ENCODE data around the gene MUCL3.
A peak's percentile ranks its signal among the peaks of the same experiment; 100 is the strongest.

MUCL3 gene

GRCh38 chr6:30930506-30930905 is 10.3 kb upstream of the MUCL3 start:
- Histone ChIP-seq H3K4me1 (ENCODE audit: control insufficient read depth, insufficient read depth, low read length) (peaks cover 11% of the 10 kb centered on the region), H3K27me3 (replicated peaks; ENCODE audit: control insufficient read depth, insufficient read depth, low read length) (peaks cover 8% of the 10 kb centered on the region), H3K4me3 (ENCODE audit: low read length) (no peak overlapping the region), H3K9ac (ENCODE audit: low read length) (no peak overlapping the region), H3K36me3 (ENCODE audit: control insufficient read depth, insufficient read depth, low read length, severe bottlenecking) (peaks cover 11% of the 10 kb centered on the region), H3K9me3 (ENCODE audit: control insufficient read depth, low read length) (peaks cover 10% of the 10 kb centered on the region)
- no peak for DNase-seq (ENCODE audit: low read depth)

DNA sequence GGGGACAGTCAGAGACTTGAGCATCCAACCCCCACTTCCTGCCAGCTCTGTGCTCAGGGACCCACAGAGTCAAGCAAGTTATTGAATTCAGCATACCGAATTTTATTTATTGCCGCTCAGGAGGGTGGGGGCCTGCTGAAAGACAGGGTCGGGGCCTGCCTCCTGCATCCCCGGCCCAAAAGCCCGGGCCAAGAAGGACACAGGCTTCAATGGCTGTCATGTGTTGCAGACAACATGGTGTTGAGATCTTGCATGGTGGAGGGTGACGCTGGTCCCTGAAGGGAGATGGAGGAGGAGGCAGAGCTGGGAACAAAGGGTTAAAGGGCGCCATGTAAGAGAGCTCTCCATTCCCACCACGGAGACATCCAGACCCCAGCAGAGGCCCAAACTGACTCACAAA is 9.5 kb upstream of the MUCL3 start:
- no peak overlapping the region for H3K9ac ChIP-seq (ENCODE audit: low read length)
- H3K4me3 ChIP-seq (ENCODE audit: low read length): no peak overlapping the region
- peaks cover 10% of the 10 kb centered on the region for H3K9me3 ChIP-seq (ENCODE audit: control insufficient read depth, low read length)
- H3K27me3 ChIP-seq (replicated peaks; ENCODE audit: control insufficient read depth, insufficient read depth, low read length): peaks cover 11% of the 10 kb centered on the region
- peaks cover 10% of the 10 kb centered on the region for H3K4me1 ChIP-seq (ENCODE audit: control insufficient read depth, insufficient read depth, low read length)
- DNase-seq (ENCODE audit: low read depth): no peak
- H3K36me3 ChIP-seq (ENCODE audit: control insufficient read depth, insufficient read depth, low read length, severe bottlenecking): peaks cover 4% of the 10 kb centered on the region

DNA sequence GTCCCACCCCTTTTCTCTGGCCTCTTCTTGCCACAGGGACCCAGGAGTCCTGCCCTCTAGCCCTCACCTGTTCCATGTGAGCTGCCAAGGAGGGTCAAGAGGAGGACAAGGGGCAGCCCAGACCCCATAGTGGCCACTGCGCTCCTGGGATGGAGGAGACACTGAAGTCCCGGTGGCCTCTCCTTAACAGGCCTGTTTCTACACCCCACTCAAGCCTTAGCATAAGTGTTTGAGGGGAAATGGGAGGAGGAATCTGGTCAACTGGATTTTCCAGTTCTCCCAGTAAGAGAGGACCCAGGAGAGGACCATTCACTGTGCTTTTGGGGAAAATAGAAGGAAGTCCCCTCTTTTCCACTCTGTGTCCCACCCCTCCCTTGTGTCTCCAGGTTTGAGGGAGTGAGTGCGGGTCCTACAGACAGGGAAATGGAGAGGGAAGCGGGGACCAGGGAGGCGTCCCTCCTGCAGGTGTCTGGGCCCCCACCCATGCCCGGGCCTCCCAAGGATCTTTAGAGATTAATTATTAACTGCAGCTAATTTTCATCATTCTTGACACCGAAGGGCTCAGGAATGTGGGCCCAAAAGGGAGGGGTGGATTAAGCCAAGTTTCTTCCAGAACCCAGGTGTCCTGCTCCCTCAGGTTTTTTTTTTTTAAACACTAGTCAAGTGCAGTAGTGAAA is 8.7 kb upstream of the MUCL3 start, which contains the start of gene SFTA2:
SFTA2 (minus strand) TSS at position 202 of the 677 bp plus-strand sequence; CDS start at position 128, 74 bp downstream.
- Histone ChIP-seq H3K9me3 (ENCODE audit: control insufficient read depth, low read length) (peaks cover 10% of the 10 kb centered on the region), H3K4me3 (ENCODE audit: low read length) (no peak within 1 kb of the TSS), H3K9ac (ENCODE audit: low read length) (no peak within 1 kb of the TSS), H3K4me1 (ENCODE audit: control insufficient read depth, insufficient read depth, low read length) (peaks cover 2% of the 10 kb centered on the region), H3K36me3 (ENCODE audit: control insufficient read depth, insufficient read depth, low read length, severe bottlenecking) (no peaks in the 10 kb centered on the region), H3K27me3 (replicated peaks; ENCODE audit: control insufficient read depth, insufficient read depth, low read length) (peaks cover 20% of the 10 kb centered on the region)
- no peak for DNase-seq (ENCODE audit: low read depth)

GRCh38 chr6:30932665-30933365 is 8.0 kb upstream of the MUCL3 start:
- Histone ChIP-seq H3K36me3 (ENCODE audit: control insufficient read depth, insufficient read depth, low read length, severe bottlenecking) (no peaks in the 10 kb centered on the region), H3K9me3 (ENCODE audit: control insufficient read depth, low read length) (peaks cover 10% of the 10 kb centered on the region), H3K27me3 (replicated peaks; ENCODE audit: control insufficient read depth, insufficient read depth, low read length) (peaks cover 25% of the 10 kb centered on the region), H3K9ac (ENCODE audit: low read length) (no peak overlapping the region), H3K4me1 (ENCODE audit: control insufficient read depth, insufficient read depth, low read length) (no peaks in the 10 kb centered on the region), H3K4me3 (ENCODE audit: low read length) (no peak overlapping the region)
- DNase-seq (ENCODE audit: low read depth): no peak

- no peaks in the 10 kb centered on the region for H3K36me3 ChIP-seq (ENCODE audit: control insufficient read depth, insufficient read depth, low read length, severe bottlenecking)
- H3K4me3 ChIP-seq (ENCODE audit: low read length): no peak overlapping the region
- peaks cover 35% of the 10 kb centered on the region for H3K27me3 ChIP-seq (replicated peaks; ENCODE audit: control insufficient read depth, insufficient read depth, low read length)
- no peaks in the 10 kb centered on the region for H3K9me3 ChIP-seq (ENCODE audit: control insufficient read depth, low read length)
- no peaks in the 10 kb centered on the region for H3K4me1 ChIP-seq (ENCODE audit: control insufficient read depth, insufficient read depth, low read length)
- H3K9ac ChIP-seq (ENCODE audit: low read length): no peak overlapping the region
- peak; percentile 14 for DNase-seq (ENCODE audit: low read depth)
Measured at GRCh38 chr6:30935018-30935417, 5.8 kb upstream of the MUCL3 start.

- Histone ChIP-seq H3K27me3 (replicated peaks; ENCODE audit: control insufficient read depth, insufficient read depth, low read length) (peaks cover 49% of the 10 kb centered on the region), H3K9ac (ENCODE audit: low read length) (no peak overlapping the region), H3K4me1 (ENCODE audit: control insufficient read depth, insufficient read depth, low read length) (peaks cover under 1% of the 10 kb centered on the region), H3K36me3 (ENCODE audit: control insufficient read depth, insufficient read depth, low read length, severe bottlenecking) (no peaks in the 10 kb centered on the region), H3K4me3 (ENCODE audit: low read length) (no peak overlapping the region), H3K9me3 (ENCODE audit: control insufficient read depth, low read length) (no peaks in the 10 kb centered on the region)
- DNase-seq (ENCODE audit: low read depth): no peak
Measured at GRCh38 chr6:30937265-30937664, 3.5 kb upstream of the MUCL3 start.

GRCh38 chr6:30938730-30939129 is 2.0 kb upstream of the MUCL3 start:
- no peak for DNase-seq (ENCODE audit: low read depth)
- no peaks in the 10 kb centered on the region for H3K36me3 ChIP-seq (ENCODE audit: control insufficient read depth, insufficient read depth, low read length, severe bottlenecking)
- no peak overlapping the region for H3K4me3 ChIP-seq (ENCODE audit: low read length)
- H3K9ac ChIP-seq (ENCODE audit: low read length): no peak overlapping the region
- no peaks in the 10 kb centered on the region for H3K9me3 ChIP-seq (ENCODE audit: control insufficient read depth, low read length)
- H3K27me3 ChIP-seq (replicated peaks; ENCODE audit: control insufficient read depth, insufficient read depth, low read length): peaks cover 53% of the 10 kb centered on the region
- peaks cover 3% of the 10 kb centered on the region for H3K4me1 ChIP-seq (ENCODE audit: control insufficient read depth, insufficient read depth, low read length)

DNA sequence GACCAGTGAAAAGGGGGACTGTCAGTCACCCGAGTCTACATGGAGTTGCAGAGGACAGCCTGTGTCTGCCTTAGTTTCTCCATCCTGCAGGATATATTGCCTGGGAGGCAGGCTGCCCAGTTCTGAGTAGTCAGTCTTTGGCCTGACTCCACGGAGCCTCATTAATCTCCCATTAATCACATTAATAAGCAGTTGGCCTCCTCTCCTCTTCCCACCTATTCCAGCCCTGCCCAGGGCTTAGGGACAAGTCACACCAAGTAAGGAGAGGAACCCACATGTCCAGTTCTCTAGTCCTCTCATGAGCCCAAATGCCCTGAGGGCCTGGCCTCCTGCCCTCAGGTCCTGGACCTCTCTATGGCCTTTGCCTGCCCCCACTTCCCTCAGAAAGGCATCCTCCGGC is 1.3 kb upstream of the MUCL3 start:
- Histone ChIP-seq H3K4me1 (ENCODE audit: control insufficient read depth, insufficient read depth, low read length) (peaks cover 3% of the 10 kb centered on the region), H3K9ac (ENCODE audit: low read length) (no peak overlapping the region), H3K36me3 (ENCODE audit: control insufficient read depth, insufficient read depth, low read length, severe bottlenecking) (no peaks in the 10 kb centered on the region), H3K4me3 (ENCODE audit: low read length) (no peak overlapping the region), H3K27me3 (replicated peaks; ENCODE audit: control insufficient read depth, insufficient read depth, low read length) (peaks cover 60% of the 10 kb centered on the region), H3K9me3 (ENCODE audit: control insufficient read depth, low read length) (no peaks in the 10 kb centered on the region)
- no peak for DNase-seq (ENCODE audit: low read depth)

DNA sequence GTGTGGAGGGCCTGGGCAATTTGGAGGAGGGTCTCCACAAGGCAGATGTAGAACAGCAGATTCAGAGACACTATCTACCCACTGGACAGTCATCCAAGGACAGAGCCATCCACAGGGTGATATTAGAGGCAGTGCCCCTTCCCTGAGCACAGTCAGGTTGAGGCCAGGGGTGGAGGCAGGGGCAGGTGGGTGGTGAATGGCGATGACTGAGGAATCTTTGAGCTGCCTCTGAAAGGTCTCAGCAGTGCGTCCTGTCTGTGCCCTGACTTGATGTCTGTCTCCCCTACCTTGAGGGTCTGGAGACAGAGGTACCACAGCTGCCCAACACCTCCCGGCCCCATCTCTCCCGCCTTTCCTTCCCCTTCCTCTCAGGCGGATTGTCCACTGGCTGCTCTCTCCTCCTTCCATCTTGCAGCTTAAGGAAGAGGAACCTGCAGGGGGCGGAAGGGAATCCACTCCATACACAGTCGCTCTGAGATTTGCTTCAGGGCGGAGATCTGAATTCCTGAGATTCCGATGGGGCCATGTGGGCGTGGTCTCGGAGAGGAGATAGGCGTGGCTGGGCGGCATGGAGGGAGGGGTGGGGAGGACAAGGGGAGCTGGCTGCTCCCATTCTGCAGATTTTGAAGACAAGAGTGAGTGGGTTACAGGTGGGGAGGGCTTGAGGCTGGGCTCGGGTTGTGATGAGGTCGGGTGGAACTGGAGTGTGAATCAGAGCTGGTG is 1.7 kb downstream of the MUCL3 start:
- H3K36me3 ChIP-seq (ENCODE audit: control insufficient read depth, insufficient read depth, low read length, severe bottlenecking): no peaks in the 10 kb centered on the region
- H3K27me3 ChIP-seq (replicated peaks; ENCODE audit: control insufficient read depth, insufficient read depth, low read length): peaks cover 68% of the 10 kb centered on the region
- H3K4me3 ChIP-seq (ENCODE audit: low read length): no peak overlapping the region
- H3K9ac ChIP-seq (ENCODE audit: low read length): no peak overlapping the region
- H3K4me1 ChIP-seq (ENCODE audit: control insufficient read depth, insufficient read depth, low read length): peaks cover 3% of the 10 kb centered on the region
- DNase-seq (ENCODE audit: low read depth): peak; percentile 82
- H3K9me3 ChIP-seq (ENCODE audit: control insufficient read depth, low read length): no peaks in the 10 kb centered on the region

DNA sequence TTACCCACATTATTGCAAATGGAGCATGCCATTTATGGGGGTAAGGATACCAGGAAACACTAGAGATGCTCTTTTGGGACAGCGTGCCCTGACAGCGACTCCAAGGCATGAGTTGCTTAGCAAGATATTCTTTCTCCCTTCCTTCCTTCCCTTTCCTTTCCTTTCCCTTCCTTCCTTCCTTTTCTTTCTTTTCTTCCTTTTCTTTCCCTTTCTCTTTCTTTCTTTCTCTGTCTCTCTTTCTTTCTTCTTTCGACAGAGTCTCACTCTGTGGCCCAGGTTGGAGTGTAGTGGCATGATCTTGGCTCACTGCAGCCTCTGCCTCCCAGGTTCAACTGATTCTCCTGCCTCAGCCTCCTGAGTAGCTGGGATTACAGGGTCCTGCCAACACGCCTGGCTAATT is 3.3 kb downstream of the MUCL3 start:
- Histone ChIP-seq H3K4me3 (ENCODE audit: low read length) (no peak overlapping the region), H3K9ac (ENCODE audit: low read length) (no peak overlapping the region), H3K9me3 (ENCODE audit: control insufficient read depth, low read length) (peaks cover under 1% of the 10 kb centered on the region), H3K27me3 (replicated peaks; ENCODE audit: control insufficient read depth, insufficient read depth, low read length) (peaks cover 76% of the 10 kb centered on the region), H3K36me3 (ENCODE audit: control insufficient read depth, insufficient read depth, low read length, severe bottlenecking) (no peaks in the 10 kb centered on the region), H3K4me1 (ENCODE audit: control insufficient read depth, insufficient read depth, low read length) (peaks cover 3% of the 10 kb centered on the region)
- DNase-seq (ENCODE audit: low read depth): no peak

- peaks cover 80% of the 10 kb centered on the region for H3K27me3 ChIP-seq (replicated peaks; ENCODE audit: control insufficient read depth, insufficient read depth, low read length)
- H3K9me3 ChIP-seq (ENCODE audit: control insufficient read depth, low read length): peaks cover 12% of the 10 kb centered on the region
- H3K4me3 ChIP-seq (ENCODE audit: low read length): no peak overlapping the region
- no peak for DNase-seq (ENCODE audit: low read depth)
- no peaks in the 10 kb centered on the region for H3K36me3 ChIP-seq (ENCODE audit: control insufficient read depth, insufficient read depth, low read length, severe bottlenecking)
- H3K9ac ChIP-seq (ENCODE audit: low read length): no peak overlapping the region
- peaks cover 3% of the 10 kb centered on the region for H3K4me1 ChIP-seq (ENCODE audit: control insufficient read depth, insufficient read depth, low read length)
Measured at GRCh38 chr6:30945281-30945680, 4.5 kb downstream of the MUCL3 start.

Data from adipocyte (in vitro differentiated cells).